NCI-H1105 treated with DMSO at 0.1 percent for 48 hours (cell line): Measurements from ENCODE around the gene RRBP1.
"Not testable (repeated sequence)": the region's sequence is repeated elsewhere in the genome, so short reads cannot be mapped to it uniquely, and the experiment has no call there.

ENCODE experiments used
- DNase-seq: peaks from one replicate; lab custom pipeline; 2025; lab: John Stamatoyannopoulos, UW

The RRBP1 gene

DNA sequence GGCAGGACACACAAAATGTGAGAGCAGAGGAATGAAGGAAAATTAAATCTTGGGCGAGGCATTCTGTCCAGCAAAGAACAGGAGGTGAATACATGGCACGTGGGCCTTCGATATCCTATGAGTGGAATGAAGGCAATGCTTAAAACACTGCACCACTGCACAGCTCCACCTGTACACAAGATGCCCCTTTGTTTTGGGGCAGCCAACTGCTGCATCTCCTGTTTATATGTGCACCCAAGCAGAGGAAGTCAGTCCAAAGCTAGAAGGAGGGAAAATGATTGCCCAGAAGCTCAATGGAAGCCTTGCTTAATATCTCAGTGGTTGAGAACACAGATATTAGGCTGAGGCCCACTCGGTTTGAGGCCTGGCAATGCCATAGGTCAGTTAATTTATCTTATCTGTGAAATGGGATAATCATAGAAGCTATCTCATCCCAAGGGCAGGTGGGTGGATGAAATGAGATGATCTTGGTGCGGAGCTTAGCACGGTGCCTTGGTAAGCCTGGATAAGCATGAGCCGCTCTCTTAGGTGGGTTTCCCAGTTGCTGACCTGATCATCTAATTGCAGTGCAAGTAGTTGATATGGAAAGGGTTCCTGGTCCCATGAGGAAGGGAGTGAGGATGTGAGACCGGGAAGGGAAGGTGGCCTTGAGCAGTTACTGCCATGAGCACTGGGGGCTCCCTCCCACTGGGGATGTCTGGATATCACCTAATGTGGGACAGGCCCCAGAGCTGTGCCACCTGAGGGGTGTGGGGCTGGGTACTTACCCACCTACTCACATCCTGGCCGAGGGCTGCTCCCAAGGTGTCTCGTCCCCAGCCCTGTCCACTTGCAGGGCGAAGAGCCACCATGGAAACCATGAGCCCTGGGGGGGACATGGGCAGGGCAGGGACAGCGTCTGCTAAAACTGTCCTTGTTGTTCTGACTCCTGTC is 27.6 kb upstream of the RRBP1 start:
- no peak for DNase-seq

DNA sequence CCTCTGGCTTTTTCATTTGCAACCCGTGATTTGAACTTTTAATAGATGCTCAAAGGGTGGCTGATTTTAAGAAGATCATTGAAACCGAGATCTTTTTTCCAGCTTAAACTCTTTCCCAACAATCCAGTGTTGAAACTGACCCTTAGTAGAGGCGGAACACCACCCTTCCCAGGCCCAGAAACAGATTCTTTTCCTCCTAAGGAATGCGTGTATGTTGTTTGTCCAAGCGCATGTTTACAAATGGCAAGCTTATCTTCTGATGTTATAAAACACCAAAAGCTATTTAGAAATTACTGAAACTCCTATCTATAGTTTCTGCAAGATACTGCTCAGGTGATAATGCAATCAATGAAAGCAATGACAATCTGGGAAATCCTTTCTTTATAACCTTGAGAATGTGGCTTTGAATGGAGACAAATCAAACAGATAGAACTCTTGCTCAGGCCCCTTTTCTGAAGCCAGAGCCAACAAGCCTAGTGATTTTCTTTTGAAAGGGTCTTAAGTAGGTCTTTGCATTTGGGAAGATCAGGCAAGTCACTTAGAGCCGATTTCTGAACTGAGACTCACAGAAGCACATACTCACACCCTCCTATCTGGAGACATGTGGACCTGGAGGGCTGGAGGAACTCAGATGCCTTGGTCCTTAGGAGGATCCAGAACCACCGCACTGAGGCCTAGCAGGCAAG is 26.8 kb upstream of the RRBP1 start:
- no peak for DNase-seq

DNA sequence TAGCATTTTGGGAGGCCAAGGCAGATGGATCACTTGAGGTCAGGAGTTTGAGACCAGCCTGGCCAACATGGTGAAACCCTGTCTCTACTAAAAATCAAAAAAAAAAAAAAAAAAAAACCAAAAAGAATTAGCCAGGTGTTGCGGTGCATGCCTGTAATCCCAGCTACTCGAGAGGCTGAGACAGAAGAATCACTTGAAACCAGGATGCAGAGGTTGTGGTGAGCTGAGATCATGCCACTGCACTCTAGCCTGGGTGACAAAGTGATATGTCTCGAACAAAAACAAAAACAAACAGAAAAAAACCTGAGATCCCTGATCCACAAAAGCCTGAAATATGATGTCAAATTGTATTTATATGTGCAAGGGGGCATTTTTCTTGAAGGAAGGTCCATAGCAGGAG is 25.9 kb upstream of the RRBP1 start:
- not testable (repeated sequence) for DNase-seq

DNA sequence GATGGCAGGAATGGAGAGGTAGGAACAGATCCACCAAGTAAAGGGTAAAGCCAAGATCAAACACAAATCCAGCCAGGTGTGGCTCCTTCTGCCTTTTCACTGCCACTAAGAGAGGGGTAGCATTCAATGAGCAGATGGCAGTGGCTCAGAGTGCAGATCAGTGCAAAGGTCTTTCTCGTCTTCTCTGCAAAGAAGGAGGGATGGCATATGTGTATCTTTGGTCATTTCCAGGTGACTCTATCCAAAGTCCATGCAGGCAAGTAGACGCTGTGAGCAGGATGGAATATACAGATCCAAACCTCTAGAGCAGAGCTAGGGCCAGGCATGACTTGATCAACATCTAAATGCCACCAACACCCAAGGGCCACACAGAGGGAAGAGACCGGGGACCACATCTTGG is 24.6 kb upstream of the RRBP1 start:
- no peak for DNase-seq

DNA sequence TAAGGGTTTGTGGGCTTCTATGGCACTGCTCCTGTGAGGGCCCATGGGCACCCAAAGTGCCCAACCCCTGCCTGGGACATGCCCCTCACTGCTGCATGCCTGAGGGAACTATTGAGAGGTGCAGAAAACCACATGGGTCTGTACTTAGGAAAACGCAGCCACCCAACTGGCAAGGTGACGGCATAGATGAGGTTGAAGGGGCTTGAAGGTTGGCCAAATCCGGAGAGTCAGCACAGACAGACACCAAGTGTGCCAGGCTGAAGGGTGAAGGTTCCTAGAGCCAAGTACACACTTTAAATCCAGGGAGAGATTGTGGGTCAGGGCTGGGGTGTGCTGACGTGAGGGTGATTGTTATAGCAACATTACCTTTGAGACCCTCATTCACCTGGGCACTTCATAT is 23.9 kb upstream of the RRBP1 start:
- no peak for DNase-seq

DNA sequence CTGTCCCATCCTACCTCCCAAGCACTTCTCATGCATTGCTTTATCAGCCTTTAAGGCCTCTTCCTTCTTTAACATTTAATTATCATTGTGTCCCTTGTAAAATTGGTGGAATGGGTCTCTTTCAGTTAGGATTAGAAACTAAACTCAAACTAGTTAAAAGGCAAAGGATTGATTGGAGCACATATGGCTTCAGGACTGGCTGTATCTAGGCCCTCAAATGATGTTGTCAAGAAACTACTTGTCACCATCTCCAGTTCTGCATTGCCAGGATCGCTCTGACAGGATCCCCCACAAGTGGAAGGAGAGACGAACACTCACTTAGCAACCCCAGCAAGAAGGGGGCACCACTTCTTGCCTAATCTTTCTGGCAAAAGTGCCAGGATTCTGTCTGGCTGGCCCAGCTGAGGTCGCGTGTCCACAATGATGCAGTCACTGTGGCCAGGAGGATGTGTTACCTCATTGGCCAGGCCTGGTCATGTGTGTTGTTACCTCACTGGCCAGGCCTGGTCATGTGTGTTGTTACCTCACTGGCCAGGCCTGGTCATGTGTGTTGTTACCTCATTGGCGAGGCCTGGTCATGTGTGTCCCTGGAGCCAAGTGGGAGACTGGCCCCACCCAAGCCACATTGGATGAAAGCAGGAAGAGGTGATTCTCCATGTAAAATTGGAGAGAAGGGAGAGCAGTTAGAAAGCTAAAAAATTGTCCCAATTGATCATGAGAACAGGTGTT is 22.7 kb upstream of the RRBP1 start:
- no peak for DNase-seq

DNA sequence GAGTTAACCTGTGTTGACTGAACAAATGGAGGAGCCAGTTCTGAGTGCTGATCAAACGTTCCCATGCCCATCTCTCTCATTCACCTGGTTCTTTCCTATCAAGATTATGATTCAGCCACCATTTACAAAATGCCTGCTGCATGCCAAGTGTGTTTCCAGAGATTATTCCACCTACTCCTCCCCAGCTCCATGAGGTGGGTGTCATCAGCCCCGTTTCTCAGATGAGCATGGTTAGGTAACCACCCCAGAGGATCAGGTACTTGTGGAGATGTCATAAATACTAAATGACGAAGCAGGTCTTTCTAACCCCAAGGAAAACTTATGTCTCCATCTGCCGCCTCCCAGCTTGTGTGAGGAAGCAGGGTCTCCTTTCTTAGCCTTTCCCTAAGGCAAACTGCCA is 19.8 kb upstream of the RRBP1 start:
- no peak for DNase-seq

DNA sequence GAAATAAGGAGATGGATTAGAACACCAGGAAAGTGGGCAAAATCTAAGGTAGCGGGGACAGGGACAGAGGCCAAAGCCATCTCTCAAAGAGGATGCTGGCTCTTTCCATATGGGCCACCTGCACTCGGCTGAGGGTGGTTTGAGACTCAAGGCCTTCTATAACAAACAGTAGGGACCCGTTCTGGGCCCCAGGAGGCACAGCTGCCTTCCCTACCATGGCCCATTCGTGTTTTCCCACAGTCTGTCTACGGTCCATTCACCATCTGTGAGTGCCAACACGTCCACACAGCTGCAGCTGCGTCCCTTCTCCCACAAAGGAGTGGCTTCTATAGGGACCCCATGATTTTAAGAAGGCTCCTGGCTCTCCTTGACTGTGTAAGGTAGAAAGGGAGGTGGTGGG is 18.6 kb upstream of the RRBP1 start:
- no peak for DNase-seq

DNA sequence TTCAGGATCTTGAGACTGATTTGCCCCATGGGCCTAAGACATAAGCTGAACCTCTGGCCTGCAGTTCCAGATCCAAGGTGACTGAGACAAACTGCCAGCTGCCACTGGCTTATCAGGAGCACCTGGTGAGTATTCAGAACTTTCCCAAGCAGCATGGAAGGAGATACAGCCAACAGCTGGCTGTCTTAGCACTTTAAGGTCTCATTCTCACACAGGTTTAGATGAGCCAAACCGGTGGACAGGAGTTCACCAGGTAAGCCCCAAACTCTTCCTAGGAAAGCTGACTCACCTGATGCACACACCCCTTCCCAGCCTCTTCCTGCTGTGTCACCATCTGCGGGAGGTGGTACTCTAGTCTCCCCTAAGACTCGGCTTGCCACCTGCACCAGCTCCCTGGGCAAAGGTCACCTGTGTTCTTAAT is 17.9 kb upstream of the RRBP1 start, which contains the start of gene BANF2:
Gene BANF2, plus strand, starts transcription at position 36 of the 421 bp plus-strand sequence. CDS start 25,060 bp downstream, outside the sequence.
- no peak for DNase-seq

DNA sequence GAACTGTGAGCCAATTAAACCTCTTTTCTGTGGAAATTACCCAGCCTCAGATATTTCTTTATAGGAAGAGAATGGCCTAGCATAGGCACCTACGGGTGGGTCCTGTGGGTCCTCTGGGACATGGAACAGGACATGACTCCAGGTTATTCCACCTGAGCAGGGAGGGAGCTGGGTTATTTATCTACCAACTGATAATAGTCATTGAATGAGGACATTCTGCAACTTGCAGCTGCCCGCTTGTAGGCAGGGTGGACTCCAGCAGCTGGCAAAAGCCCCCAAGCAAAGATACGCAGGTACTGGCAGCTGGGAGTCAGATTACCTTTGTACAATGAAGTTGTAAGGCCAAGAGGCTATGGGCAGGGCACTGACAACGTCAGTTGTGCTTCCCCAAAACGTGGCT is 16.3 kb upstream of the RRBP1 start:
- no peak for DNase-seq

DNA sequence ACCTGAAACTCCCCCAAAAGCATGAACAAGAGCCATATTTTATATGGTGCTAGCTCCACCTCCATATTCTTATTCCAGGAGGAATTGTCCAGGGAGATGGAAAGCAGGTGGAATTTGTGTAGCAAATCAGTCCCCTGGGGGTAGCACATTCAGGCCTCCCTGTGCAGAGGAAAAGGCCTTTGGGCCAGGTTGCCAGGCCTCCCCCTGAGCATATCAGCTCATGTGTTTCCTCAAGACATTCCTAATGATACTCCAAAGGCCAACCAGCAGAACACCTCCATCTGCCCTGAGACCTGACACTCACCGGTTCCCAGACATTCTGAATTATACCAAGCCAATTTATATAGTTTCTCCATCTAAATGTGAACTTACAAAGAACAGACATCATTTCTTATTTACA is 15.1 kb upstream of the RRBP1 start:
- DNase-seq: no peak

DNA sequence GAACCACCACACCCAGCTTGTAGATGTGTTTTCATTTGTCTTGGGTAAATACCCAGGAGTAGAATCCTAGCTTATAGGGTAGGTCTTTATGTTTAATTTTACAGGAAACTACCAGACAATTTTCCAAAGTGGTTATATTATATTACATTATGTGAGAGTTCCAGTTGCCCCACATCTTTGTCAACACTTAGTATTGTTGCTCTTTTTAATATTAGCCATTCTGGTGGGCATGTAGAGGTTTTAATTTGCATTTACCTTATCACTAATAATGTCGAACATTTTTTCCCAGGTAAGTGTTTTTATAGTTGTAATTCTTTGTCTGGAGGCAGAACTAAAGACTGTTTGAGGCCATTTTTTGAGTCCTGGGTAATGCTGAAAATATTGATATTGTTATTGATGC is 14.2 kb upstream of the RRBP1 start:
- no peak for DNase-seq

DNA sequence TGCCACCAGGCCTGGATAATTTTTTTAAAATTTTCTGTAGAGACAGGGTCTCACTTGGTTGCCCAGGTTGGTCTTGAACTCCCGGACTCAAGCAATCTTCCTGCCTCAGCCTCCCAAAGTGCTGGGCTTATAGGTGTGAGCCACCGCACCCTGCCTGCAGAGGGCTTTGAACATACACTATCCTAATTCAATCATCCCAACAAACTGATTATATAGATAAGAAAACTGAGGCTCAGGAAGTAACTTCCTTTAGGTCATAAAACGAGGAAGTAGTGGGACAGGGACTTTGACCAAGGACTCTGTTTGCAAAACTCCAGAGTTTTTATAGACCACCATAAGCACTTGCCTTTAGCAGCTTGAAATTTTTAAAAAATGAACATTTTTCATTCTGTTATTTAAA is 12.7 kb upstream of the RRBP1 start:
- no peak for DNase-seq

DNA sequence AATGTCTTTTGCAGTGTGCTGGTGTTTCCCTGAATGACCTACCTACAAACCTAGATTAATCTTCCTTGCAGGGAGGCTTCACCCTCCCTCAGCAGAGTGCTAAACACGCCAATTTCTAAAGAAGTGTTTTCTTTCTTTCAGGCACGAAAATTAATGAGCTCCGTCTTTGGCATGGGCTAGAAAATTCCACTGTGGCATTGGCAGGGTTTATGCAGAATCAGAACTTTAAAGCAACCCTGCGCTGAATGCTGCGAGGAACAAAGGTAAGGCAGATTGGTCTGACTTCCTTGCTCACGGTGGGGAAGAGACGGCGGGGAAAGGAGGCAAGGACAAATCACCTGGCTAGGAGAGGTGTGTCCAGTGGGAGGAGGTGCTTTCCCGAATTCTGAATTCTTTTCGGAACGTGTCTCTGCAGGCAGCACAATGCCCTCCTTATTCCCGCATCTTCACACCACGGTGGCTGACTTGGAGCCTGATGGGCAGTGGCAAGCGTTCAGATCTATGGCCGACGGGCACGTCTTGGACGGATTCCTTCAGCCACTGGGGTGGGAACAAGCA is 11.5 kb upstream of the RRBP1 start:
- no peak for DNase-seq

DNA sequence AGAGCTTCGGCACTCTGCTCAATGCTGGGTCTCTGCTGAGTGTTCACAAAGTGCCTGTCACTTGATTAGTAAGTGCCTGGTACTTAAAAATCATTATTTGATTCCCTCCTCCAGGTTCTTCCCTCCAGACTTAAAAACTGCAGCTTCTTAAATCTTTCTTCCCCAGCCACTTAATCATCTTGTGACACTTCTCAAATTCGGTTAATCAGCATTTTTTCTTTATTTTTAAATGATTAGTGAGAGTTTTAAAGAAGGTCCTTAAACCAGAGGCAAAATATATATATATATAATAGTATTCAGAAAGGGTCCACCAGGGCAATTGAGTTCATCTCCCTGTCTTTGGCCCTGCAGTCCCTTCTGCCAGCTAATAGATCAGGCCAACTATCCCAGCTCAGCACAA is 9.7 kb upstream of the RRBP1 start:
- no peak for DNase-seq

DNA sequence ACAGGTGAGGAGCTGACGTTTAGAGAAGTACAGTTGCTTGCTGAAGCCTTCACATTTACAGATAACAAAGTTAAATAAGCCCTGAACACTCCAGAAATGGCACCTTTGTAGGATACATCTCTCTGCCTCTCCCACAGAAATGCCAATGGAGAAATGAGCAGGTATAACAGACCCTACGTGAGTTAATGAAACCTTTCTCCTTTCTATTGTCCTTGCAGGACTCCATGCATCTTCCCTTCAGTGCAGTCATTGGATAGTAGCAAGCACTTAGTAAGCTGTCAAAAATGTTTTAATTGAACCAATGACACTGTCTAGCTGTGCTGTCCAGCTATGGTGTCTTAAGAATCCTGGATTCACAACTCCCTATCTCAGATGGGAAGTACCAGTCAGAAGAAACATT is 8.1 kb upstream of the RRBP1 start:
- no peak for DNase-seq

DNA sequence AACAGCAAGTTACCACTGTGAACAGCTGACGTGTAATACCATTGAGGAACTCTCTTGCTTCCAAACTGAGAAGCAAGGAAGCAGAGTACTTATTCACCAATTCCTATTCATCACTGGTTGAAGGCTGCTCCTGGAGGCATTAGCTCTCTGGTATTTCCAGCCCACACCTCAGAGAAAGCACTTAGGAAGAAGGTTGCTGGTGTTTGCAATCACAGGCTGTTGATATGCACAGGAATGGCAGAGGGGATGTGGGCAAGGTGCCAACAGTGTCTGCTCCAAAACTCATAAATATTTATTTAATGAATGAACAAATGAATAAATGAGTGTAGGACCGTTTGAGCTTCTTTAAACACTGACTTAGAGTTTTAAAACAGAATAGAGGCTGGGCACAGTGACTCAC is 6.9 kb upstream of the RRBP1 start:
- DNase-seq: no peak

DNA sequence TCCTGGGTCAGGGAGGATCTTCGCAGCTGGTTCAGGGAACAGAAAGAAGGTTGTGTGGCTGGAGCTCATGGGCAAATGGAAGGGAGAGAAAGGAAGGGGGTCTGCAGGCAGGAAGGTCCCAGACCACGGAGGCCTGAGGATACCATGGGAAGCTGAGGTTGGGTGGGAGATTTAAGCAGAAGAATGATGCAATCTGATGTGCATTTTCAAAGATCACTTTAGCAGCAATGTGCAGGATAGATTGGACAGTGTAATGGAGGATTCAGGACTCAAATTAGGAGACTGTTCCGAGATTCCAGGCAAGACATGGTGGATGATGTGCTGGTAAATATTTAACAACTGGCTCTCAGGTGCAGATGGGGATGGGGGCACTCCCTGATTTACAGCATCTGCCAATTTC is 5.8 kb upstream of the RRBP1 start:
- DNase-seq: no peak

DNA sequence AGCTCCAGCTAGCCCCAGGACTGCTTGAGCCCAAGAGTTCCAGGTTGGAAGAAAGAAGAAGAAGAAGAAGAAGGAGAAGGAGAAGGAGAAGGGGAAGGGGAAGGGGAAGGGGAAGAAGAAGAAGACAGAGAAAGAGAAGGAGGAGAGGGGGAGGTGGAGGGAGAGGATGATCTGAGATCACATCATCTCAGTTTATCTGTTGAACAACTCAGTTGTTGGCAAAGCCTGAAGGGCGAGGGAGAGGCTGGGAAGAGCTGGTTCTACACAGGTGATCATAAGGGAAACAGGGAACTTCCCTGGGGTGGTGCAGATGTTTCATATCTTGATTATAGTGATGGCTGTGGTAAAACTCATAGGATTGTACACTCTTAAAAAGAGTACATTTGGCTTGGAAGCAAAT is 3.1 kb upstream of the RRBP1 start:
- no peak for DNase-seq

DNA sequence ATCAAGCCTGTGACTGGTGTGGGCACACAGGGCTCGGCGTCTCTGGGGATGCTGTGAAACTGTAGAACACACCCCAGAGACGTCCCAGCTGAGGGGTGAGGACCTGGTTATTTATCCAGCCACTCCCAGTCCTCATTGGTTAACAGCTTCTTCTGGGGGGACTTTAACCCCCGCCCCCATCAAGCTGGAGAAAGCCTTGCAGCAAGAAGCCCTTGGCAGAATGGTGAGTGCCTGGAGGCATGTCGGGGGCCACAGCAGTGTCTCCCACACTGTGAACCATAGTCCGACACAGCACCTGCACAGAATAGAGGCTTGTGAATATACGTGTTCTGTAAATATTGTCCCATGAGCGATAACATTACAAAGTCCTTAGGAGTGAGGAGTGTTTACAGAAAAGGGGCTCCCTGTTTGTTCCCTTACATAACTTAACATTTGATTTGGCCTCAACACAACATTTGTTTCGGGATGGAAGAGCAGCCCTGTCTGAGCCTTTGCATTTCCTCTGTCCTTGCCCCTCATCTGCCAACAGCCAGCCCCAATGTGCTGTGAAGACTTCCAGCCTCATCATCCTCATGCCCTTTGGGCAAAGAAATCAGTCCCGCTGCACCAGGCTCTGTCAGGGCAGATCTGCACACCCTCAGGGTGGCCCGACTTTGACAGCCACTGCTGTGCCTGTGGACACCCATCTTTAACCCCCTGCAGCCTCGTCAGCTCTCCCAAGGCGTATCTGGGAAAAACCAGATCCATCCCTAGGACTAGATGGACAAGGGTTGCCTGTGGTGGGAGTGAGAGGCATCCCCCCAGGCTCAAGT is 2.2 kb upstream of the RRBP1 start:
- DNase-seq: no peak

DNA sequence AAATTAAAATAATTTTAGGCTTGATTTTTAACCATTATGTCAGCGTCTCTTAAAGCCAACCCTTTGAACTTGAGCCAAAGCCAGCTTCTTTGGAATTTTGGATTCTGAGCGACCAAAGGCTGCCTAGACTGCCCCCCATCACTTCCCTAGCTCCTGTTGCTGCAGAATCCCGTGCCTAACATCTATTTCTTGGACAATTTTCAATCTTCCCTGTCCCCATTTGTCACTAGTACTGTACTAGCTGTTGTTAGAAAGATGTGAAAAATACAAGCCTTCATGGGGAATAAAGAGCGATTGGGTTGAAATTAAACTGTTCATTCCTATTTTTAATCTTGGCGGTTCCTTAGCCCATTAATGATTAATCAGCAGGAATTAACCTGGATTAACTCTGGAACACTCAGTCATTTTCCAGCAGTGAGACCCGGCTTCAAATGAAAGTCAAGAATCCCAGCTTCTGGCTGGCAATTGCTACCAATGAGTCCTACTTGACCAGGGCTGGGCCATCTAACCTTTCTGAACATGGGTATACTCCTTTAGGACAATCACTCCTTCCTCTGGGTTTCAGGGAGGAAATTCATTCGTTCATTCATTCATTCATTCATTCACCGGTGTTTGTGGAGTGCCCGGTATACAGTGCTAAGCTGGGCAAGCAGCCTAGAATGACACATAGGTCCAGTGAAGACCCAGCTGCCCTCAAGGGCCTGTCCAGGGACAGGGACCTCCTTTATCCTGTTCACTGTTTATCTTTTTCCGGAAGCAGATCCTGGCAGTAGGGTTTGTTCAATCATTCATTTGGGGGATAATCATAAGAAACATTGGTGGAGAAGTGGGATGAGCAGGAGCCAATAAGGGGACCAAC is 1.4 kb upstream of the RRBP1 start:
- DNase-seq: no peak
